Skin of body (tissue), 2 donors: ENCODE data around the gene GPX5. TPM values are rescaled to one million over a fixed set of nuclear protein-coding genes. Genes with fewer than 3 reads are reported as not detected.
"Not testable (repeated sequence)": the region's sequence is repeated elsewhere in the genome, so short reads cannot be mapped to it uniquely, and the experiment has no call there.

Experiments
- DNase-seq: peaks from one replicate; lab custom pipeline; 2025; lab: John Stamatoyannopoulos, UW
- total RNA-seq: library from RNA; depleted of rRNA; stranded (reverse); fragments of >200 nt; gene quantifications from one replicate; pipeline ENCODE4 v1.2.3, GENCODE V29; 2014

Gene GPX5
- total RNA-seq, 1 donor from 2014 or later, result not detected

DNA sequence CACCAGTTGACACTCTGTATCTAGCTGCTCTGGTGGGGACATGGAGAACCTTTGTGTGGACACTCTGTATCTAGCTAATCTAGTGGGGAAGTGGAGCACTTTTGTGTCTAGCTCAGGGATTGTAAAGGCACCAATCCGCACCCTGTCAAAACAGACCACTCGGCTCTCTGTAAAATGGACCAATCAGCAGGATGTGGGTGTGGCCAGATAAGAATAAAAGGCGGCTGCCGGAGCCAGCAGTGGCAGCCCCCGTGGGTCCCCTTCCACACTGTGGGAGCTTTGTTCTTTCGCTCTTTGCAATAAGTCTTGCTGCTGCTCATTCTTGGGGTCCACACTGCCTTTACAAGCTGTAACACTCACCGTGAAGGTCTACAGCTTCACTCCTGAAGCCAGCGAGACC, 13.3 kb upstream of the GPX5 start:
- not testable (repeated sequence) for DNase-seq

GRCh38 chr6:28515676-28516075, 10.0 kb upstream of the GPX5 start, which contains the start of gene GPX6:
Gene GPX6 (minus strand): TSS chr6:28515793. CDS start chr6:28515743, 50 bp downstream.
- no peak for DNase-seq

DNA sequence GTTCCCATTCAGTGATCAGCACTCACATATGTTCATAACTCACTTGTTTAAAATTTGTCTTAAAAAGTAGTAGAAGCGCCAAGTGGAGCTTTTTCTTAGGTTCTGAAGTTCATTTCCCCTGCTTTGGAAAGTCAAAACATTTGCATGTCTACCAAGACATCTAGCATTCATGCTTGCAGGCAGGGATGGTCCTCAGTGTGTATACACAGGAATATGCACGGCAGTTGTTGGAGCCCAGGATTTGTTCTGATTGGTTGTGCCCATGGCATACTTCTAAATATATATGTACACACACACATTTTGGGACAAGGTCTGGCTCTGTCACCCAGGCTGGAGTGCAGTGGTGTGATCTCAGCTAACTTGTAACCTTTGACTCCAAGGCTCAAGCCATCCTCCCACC, 7.7 kb upstream of the GPX5 start:
- no peak for DNase-seq

DNA sequence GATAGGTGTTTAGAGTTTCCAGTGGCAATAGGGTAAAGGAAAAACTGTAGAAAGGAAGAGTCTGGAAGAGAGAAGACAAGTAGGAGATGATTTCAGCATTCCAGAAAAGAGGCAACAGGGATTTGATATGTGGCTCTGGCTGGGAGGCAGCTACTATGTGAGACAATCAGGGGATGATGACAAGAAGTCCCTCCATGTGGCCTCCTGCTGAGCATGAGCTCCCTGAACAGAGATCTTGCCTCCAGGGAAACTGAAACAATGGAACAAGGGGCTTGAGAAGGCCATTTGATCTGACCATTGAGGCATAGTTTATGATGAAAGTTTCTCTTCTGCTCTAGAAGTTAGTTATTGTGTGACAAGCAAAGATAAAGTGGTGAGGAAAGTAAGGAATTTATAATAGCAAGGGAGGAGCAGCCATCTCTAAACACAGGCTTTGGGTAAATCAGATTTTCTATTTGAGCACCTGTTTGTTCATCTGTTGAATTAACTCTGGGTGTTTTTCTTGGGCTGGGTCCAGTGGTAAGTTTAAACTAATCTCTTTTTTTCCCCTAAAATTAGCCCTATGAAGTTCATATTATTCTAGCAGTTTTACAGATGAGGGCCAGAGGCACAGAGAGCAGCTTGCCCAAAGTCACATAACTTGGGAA, 3.0 kb upstream of the GPX5 start:
- no peak for DNase-seq

DNA sequence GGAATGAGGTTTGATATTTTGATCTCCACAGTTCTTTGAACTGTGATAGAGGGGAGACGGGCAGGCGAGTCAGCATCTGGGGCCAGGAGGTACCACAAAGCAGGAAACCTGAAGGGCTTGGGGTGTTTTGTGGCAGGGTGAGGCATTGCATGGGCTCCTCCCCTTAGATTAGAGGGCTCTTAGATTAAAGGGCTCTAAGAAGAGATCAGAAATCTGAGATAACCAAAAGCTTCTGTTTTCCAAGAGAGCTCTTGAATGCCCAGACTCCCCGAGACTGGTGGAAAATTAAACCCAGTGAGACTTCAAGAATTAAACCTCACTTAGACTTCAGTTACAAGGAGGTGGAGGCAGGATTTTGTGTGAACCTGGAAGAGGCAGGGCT, 2.4 kb upstream of the GPX5 start:
- DNase-seq, result no peak

DNA sequence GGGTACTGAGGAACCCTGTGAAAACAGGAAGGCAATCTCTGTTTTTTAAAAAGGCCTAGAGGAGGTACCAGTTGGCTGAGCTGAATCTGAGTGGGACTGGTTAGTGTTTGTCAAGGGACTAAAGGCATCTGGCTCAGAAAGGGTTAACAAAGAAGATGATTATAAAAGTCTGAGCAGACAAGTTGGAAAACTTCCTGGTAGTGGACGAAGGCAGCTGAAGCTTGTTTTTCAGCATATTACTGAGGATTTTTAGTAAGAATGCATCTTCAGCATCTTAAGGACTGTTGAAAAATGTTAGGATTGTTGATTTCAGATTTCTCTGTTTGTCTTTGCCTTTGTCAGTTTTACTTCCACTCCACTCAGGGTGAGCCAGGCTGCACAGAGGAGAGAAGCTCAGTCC, 5.1 kb downstream of the GPX5 start:
- no peak for DNase-seq

DNA sequence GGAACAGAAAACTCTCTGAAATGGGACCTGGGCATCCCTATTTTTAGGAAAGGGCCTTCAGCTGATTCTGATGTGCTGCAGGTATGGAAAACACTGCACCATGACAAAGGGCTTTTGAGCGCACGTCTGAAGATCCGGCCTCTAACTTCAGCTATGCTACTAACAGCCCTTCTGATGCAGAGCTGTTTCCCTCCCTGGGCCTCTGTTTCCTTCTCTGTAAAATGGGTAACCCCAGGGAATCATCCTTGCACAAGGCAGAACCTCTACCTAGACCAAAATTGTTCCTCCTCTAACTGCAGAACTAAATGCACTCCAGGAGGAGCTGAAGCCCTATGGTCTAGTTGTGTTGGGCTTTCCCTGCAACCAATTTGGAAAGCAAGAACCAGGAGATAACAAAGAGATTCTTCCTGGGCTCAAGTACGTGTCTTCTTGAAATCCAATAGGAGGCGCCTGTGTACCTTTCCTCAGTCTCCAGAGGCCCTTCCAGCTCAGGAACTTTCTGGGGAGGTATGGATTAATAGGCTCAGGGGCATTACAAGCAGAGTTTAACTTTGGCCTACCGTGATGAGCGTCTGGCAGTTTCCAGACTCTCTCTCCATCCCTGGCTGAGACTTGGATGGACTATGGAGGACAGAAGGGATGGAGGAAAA, 5.9 kb downstream of the GPX5 start:
- no peak for DNase-seq

- DNase-seq, result no peak
Observed at GRCh38 chr6:28534306-28534705, 8.6 kb downstream of the GPX5 start.

DNA sequence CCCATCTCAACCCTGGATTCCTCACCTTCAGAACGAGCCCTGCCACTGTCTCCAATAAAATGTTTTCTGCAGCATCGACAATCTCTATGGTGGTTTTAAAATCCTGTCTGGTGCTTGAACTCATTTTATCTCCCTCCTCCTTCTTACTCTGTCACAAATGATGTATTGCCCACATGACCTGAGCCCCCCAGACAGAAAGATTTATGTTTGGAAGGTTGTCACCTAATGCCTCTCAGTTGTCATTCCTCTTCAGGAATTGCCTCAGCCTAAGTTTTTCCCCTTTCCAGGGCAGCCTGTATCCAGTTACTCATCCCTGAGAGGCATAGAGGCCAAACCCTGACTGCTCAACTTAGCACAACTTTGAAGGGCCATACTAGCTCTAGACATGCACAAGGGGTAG, 9.2 kb downstream of the GPX5 start:
- no peak for DNase-seq

DNA sequence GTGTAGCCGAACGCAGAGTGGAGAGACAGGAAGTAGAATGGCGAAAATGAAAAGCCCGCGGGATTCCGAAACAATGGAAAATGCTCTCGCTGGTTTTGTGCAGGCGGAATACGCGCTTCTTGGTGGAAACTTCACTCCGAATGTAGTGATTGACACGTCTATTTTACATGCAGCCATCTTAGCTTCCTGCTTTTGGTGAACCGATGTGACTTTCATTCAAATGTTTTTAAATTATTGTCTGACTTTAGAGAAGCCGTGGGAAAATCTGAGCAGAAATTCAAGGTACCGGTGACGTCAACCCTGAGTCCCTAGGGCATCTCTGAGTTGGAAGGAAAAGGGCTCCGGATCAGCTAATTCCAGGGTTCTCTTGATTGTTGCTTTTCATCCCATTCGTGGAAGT, 11.4 kb downstream of the GPX5 start:
- peak; percentile 4 for DNase-seq

- DNase-seq, result no peak
Observed at GRCh38 chr6:28537509-28538140, 11.9 kb downstream of the GPX5 start.

- no peak for DNase-seq
Observed at GRCh38 chr6:28541996-28542395, 16.3 kb downstream of the GPX5 start.

DNA sequence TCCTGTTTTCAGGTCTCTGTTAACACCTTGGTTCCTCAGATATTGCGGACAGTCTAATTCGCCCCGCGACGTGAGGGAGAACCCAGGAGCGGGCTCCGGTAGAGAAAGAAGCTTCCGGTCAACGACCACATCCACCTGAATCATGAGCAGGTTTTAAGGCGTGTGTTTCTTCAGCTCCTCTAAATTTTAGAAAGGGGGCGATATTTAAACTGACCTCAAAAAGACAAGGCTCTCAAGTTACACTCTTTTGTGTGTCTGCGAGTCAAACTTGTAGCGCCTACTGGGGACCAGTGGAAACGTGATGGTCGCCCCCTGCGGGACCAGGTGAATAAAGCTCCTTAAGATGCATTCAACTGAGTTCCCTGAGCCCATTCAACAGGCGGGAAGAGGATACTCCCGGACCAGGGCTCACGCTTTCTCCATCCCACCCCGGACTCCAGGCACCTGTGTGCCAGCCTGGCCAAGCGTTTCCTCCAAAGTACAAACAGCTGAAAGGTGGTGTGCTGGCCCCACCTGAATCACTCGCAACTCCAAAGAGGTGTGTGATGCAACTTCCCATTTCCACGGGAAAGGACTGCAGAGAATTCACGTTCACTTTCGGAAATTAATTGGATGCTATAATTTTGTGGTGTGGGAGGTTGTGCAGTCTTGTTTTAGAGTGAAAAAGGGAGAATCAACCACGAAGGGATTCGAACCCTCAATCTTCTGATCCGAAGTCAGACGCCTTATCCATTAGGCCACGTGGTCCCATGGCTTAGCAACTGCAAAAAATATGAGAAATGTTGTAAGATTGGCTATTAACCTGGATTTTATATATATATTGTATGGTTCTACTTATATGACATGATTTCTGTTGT, 17.0 kb downstream of the GPX5 start:
- peak; percentile 56 for DNase-seq

- DNase-seq, result peak; percentile 12
Observed at GRCh38 chr6:28543651-28544610, 18.2 kb downstream of the GPX5 start.

- DNase-seq, result no peak
Observed at GRCh38 chr6:28545955-28546354, 20.3 kb downstream of the GPX5 start.

- not testable (repeated sequence) for DNase-seq
Observed at GRCh38 chr6:28547003-28547402, 21.3 kb downstream of the GPX5 start.

GRCh38 chr6:28551891-28552666, 26.4 kb downstream of the GPX5 start:
- no peak for DNase-seq

DNA sequence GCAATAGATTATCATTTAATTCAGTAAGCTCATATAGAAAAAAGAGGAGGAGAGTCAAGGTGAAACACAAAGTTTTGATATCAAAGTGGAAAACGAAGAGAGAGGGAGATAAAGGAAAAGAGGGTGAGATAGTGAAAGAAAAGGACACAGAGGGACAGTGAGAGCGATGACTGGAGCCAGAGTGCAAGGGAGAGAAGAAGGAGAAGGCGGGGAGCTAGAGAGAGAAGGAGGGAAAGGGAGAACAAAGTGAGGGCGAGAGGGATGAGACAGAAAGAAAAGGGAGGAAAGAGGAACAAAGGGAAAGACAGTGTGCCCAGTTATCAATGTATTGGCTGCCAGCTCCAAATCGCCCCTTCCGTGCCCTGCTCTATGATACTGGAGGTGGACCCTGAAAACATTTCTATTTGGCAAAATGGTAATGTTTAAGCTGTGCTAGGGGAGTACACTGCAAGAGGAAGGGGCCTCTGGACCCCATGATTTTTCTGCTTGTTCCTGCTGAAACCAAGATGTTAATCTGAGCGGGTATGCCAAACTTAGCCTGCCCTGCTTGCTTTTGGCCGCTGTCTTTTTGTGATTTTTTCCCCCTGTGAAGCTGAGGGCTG, 27.8 kb downstream of the GPX5 start:
- no peak for DNase-seq
